ENCODE results near the gene SEC31B. TPM values are rescaled to one million over a fixed set of nuclear protein-coding genes. Genes with fewer than 3 reads are reported as not detected.

Gene SEC31B
- 3.0 and 4.1 TPM in 2 replicates for total RNA-seq (2021; fragmentation: NEBNext Ultra II Directional; extraction: Animal tissue kit (Norgen Biotek cat#: 25700))
- polyA plus RNA-seq (2011; rRNA removed), result 5.3 and 5.6 TPM in 2 replicates
- 7.1 TPM for polyA plus RNA-seq (2011; cell fraction: cytosol; rRNA removed)
- polyA plus RNA-seq (2011; cell fraction: nucleus; rRNA removed), result 41.0 TPM
- polyA plus RNA-seq (2012, experiment 1 of 2), result 4.8 to 6.0 TPM (median 5.8 TPM) in 4 replicates
- 2.0 TPM for polyA plus RNA-seq (2012, experiment 2 of 2)
- polyA plus RNA-seq (2013, experiment 1 of 2), result 2.4 TPM
- polyA plus RNA-seq (2013, experiment 2 of 2), result 1.7 TPM
- polyA minus RNA-seq (2011; rRNA and poly(A)+ RNA removed), result 4.8 and 5.8 TPM in 2 replicates
- 2.3 TPM for polyA minus RNA-seq (2011; cell fraction: cytosol; rRNA and poly(A)+ RNA removed)
- 13.5 TPM for polyA minus RNA-seq (2011; cell fraction: nucleus; rRNA and poly(A)+ RNA removed)
- long read RNA-seq, experiment 1, result 0 reads
- long read RNA-seq, experiment 2, result 0 reads

GRCh38 chr10:100519311-100520051, at the start of gene SEC31B:
Gene SEC31B (minus strand): TSS chr10:100519861. CDS start chr10:100516952, 2,909 bp downstream.
- H3K23me2 ChIP-seq (ENCODE audit: low read depth, low read length), result peaks cover 8% of the 10 kb centered on the region
- H3K9me3 ChIP-seq (ENCODE audit: insufficient read depth in 2 of 2, low read depth in 1 of 2, low read length in 1 of 2), result no peaks in the 10 kb centered on the region
- no peak for FAIRE-seq
- H4K91ac ChIP-seq (replicated peaks; ENCODE audit: insufficient read length, low read length), result no peak within 1 kb of the TSS
- no peak within 1 kb of the TSS for H3K14ac ChIP-seq (ENCODE audit: insufficient read length)
- H3K56ac ChIP-seq (replicated peaks; ENCODE audit: insufficient read length, low read depth, low read length), result no peak within 1 kb of the TSS
- no peak within 1 kb of the TSS for H2AFZ ChIP-seq (ENCODE audit: low read length)
- H2BK12ac ChIP-seq (ENCODE audit: low read depth, low read length), result no peak within 1 kb of the TSS
- H2AK5ac ChIP-seq (ENCODE audit: low read depth, low read length), result no peak within 1 kb of the TSS
- H4K20me1 ChIP-seq (replicated peaks in 1 of 2; ENCODE audit: control insufficient read depth in 1 of 2, insufficient read depth in 2 of 2, low read length in 2 of 2), result no peaks in the 10 kb centered on the region
- peaks cover 2 to 24% (median 15%) of the 10 kb centered on the region in 4 experiments; a peak in 6 of 7 replicates for H3K27me3 ChIP-seq (replicated peaks in 1 of 4; ENCODE audit: control insufficient read depth in 3 of 4, extremely low read depth in 1 of 4, insufficient read depth in 3 of 4, low read length in 3 of 4)
- H2BK15ac ChIP-seq (ENCODE audit: low read length), result no peak within 1 kb of the TSS
- no peak within 1 kb of the TSS for H2BK20ac ChIP-seq (ENCODE audit: low read length)
- H2BK120ac ChIP-seq (replicated peaks; ENCODE audit: low read depth, low read length), result no peak within 1 kb of the TSS
- no peaks in the 10 kb centered on the region for H3K79me2 ChIP-seq (ENCODE audit: control insufficient read depth in 1 of 2, insufficient read depth in 2 of 2, low read length in 2 of 2)
- H3K18ac ChIP-seq (ENCODE audit: extremely low read depth, low read length), result no peak within 1 kb of the TSS; the same call in 1 of the 2 replicates
- no peak within 1 kb of the TSS for H4K5ac ChIP-seq (ENCODE audit: insufficient read length, low read depth, low read length)
- H3K4ac ChIP-seq (replicated peaks; ENCODE audit: insufficient read length, low read depth, low read length), result no peak within 1 kb of the TSS
- H3K4me1 ChIP-seq (replicated peaks in 1 of 4; ENCODE audit: control insufficient read depth in 3 of 4, insufficient read depth in 4 of 4, low read length in 3 of 4), result peaks cover 0 to 3% (median under 1%) of the 10 kb centered on the region in 4 experiments; a peak in 2 of 7 replicates
- no peak within 1 kb of the TSS for H2BK5ac ChIP-seq (ENCODE audit: low read depth, low read length)
- peak in 1 of 2 experiments; percentile 84 for DNase-seq (ENCODE audit: low read depth in 1 of 2, low spot score in 2 of 2)
- ChIA-PET POLR2A (ENCODE audit: partially characterized antibody) (interaction anchor here (0.6 to 1.9 kb wide), 11 partner anchors 16 to 145 kb away, joined by 3 to 5 read pairs (median 3); partner anchors contain the start of gene HIF1AN), CTCF (ENCODE audit: partially characterized antibody) (interaction anchor here (0.8 to 13.4 kb wide), 52 partner anchors 8 to 369 kb away, joined by 3 to 190 read pairs (median 6); partner anchors contain the start of genes HIF1AN, PKD2L1, SCD and WNT8B)
- H3K4me3 ChIP-seq (ENCODE audit: extremely low read depth in 1 of 4, insufficient read depth in 2 of 4, low read depth in 3 of 4, low read length in 4 of 4), result peak within 1 kb of the TSS; percentile 37 to 61 (median 50)
- peak within 1 kb of the TSS in 2 of 4 experiments; percentile 31 to 60; a peak in 3 of 7 replicates for H3K9ac ChIP-seq (replicated peaks in 1 of 4; ENCODE audit: extremely low read depth in 1 of 4, low read depth in 3 of 4, low read length in 3 of 4)
- no peak within 1 kb of the TSS for H3K27ac ChIP-seq (ENCODE audit: low read depth, low read length)
- H3K4me2 ChIP-seq (ENCODE audit: insufficient read depth in 1 of 2, low read depth in 2 of 2, low read length in 2 of 2), result peak within 1 kb of the TSS; percentile 78 to 95
- H4K8ac ChIP-seq (ENCODE audit: extremely low read depth, insufficient read depth, low read length), result peak within 1 kb of the TSS; percentile 41; the same call in 1 of the 2 replicates
- no peak within 1 kb of the TSS for H3K23ac ChIP-seq (ENCODE audit: insufficient read length)
- no peaks in the 10 kb centered on the region for H3K79me1 ChIP-seq (ENCODE audit: low read depth, low read length)
- H3K36me3 ChIP-seq (ENCODE audit: control insufficient read depth in 2 of 4, insufficient read depth in 4 of 4, low read length in 3 of 4), result peaks cover 0 to 11% (median 2%) of the 10 kb centered on the region in 4 experiments; a peak in 2 of 8 replicates
- 5% methylated on average over 72 of the region's 72 CpGs; no CpG with 5 or more reads in 1 of the 2 experiments for WGBS, 2 experiments (ENCODE audit: extremely low coverage in 1 of 2, insufficient coverage in 1 of 2, insufficient read length in 1 of 2, insufficient replicate concordance in 2 of 2, low coverage in 1 of 2, low lambda C conversion rate in 2 of 2, missing lambda C conversion rate in 1 of 2)
- 0 out of 2 replicates have a peak, but pooled peaks have one; percentile 34 for TF ChIP-seq CREB1 (IDR thresholded peaks at IDR 0.05)
- no peak for TF ChIP-seq TAF7 (optimal IDR thresholded peaks at IDR 0.05; ENCODE audit: borderline replicate concordance, low read depth, low read length)
- TF ChIP-seq TEAD4 (IDR thresholded peaks at IDR 0.05; ENCODE audit: low read depth, low read length), result no peak
- no peak for TF ChIP-seq RBBP5 (IDR thresholded peaks at IDR 0.05; ENCODE audit: borderline replicate concordance, low read depth, low read length)
- 0 out of 2 replicates have a peak, but pooled peaks have one; percentile 41 for TF ChIP-seq SUZ12 (IDR thresholded peaks at IDR 0.05; ENCODE audit: low read length)
- peak; percentile 30; the same call in 1 of the 2 replicates for TF ChIP-seq TBP (IDR thresholded peaks at IDR 0.05; ENCODE audit: low read depth, low read length)
- TF ChIP-seq CTBP2 (IDR thresholded peaks at IDR 0.05; ENCODE audit: borderline replicate concordance, insufficient read depth, insufficient read length, low read length), result no peak
- TF ChIP-seq SAP30 (IDR thresholded peaks at IDR 0.05; ENCODE audit: insufficient read depth, insufficient replicate concordance, low read length), result no peak
- no peak for TF ChIP-seq CHD1 (IDR thresholded peaks at IDR 0.05; ENCODE audit: low read depth, low read length)

Data from H1 (cell line).